Tibial nerve (tissue), 3 donors: ENCODE data around the gene GRIN2A.

Experiments used
- CTCF ChIP-seq, 5 experiments: fragments of 200-600 bp in 3 of 5; fragments of 450-650 bp in 2 of 5; sonication (generic) in 3 of 5; IDR thresholded peaks; one replicate each; pipeline ENCODE4 v1.5.1; 2016 to 2019; ENCODE audit warnings: antibody characterized with exemption in 5 of 5, mild to moderate bottlenecking in 3 of 5, moderate library complexity in 2 of 5
- POLR2A ChIP-seq, 2 donors: fragments of 450-650 bp; IDR thresholded peaks; one replicate each; pipeline ENCODE4 v1.6.1; 2017; ENCODE audit warnings: antibody characterized with exemption in 2 of 2, mild to moderate bottlenecking in 2 of 2, moderate library complexity in 2 of 2

- TF ChIP-seq CTCF (IDR thresholded peaks at IDR 0.05) = no peak
- TF ChIP-seq POLR2A (IDR thresholded peaks at IDR 0.05) = no peak
These were observed 424.5 kb downstream of the GRIN2A start for GRCh38 chr16:9757687-9758086.
